HG03520 (cell line): ENCODE results near the gene EYA3.

Experiments
- ATAC-seq: cut with Tn5 transposase; IDR thresholded peaks from one replicate; pipeline ENCODE4 v1.9.1; 2021; ENCODE audit warnings: mild to moderate bottlenecking, moderate library complexity; ENCODE audit not compliant: unreplicated experiment

Gene EYA3

DNA sequence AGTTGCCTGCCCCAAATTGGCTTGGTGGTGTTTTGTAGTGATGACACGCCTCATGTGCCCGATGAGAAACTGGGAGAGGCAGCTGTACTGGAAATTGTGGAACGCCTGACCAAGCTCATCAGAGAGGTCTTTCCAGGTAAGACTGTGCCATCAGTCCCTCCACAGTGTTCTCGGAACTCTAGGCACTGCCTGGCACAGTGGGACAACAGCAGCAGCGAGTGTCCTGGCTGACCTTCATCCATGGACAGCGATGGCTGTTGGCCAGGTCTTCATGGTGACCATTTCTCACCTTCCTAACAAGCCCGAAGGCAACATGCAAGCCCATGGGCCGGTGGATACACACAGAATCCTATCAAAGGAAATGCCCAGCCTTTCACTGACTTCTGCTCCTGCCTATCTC lies 139.4 kb downstream of the EYA3 start:
- no peak for ATAC-seq

DNA sequence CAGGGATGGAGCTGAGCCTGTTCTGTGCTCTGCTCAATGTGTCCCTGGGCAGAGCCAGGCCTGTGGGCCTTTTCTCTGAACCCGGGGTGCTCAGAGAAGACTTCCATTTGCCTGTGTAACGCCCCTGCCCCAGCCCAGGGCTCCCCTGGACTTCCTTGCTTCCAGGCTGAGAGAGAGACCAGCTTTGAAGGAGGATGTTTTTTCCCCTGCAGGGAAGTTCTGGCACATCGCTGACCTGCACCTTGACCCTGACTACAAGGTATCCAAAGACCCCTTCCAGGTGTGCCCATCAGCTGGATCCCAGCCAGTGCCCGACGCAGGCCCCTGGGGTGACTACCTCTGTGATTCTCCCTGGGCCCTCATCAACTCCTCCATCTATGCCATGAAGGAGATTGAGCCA lies 143.4 kb downstream of the EYA3 start:
- no peak for ATAC-seq

DNA sequence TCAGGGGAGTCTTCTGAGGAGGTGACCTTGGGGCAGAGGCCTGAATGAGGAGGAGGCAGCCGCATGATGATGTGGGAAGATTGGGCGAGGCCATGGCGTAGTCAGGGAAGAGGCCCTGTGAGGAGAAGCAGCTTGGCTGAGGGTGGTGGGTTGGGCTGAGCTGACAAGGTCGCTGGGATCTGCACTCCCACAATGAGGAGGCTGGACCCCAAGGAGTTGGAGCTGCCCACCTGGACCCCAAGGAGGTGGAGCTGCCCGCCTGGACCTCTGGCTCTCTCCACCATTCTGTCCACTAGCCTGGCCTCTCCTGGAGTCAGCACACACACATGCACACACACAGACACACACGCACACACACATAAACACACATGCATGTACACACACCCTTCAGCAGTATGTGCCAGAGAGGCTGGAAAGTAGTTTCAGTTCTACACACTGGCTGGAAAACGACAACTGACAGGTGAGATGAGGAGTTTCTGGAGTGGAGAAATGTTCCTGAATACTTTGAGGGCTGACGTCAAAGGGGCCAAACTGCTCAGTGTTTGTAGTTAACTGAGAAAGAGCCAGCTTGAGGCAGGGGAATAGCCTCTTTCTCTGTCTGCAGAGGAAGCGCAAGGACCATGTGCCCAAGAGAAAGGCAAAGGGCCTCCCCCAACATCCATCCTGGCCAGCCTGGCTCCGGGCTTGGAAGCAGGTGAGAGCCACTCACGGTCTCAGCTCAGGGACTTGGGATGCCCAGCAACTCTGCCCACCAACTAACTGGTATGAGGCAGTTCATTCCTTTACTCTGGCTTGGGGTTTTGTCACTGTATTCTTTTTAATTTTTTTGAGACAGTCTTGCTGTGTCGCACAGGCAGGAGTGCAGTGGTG lies 146.5 kb downstream of the EYA3 start:
- ATAC-seq = no peak

DNA sequence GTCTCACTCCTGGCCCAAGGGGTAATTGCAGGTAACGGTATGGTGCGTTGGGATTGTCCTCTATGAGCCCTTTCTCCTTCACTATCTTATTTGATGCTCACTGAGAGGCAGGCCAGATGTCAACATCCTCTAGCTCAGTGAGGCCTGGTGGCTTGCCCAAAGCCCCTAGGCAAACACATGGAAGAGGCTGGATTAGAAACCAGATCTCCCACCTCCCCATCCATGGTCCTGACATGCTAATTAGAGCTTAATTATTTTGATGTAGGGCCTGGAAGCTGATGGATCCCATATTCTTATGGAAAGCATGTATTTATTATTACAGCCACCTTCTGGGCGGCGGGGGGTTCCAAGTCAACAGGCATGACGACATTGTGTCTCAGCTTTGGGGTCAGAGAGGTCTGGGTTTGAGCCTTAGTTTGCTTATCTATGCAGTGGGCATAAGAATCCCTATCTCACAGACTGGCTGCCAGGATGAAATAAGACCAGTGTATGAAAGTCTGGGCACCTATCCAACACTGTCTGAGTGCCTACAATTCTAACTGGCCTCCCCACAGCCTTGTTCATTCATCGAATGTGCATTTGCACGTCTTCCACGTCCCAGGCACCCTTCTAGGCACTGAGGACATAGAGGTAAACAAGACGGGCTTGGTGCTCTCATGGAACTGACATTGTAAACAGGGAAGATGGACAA lies 147.4 kb downstream of the EYA3 start:
- no peak for ATAC-seq

DNA sequence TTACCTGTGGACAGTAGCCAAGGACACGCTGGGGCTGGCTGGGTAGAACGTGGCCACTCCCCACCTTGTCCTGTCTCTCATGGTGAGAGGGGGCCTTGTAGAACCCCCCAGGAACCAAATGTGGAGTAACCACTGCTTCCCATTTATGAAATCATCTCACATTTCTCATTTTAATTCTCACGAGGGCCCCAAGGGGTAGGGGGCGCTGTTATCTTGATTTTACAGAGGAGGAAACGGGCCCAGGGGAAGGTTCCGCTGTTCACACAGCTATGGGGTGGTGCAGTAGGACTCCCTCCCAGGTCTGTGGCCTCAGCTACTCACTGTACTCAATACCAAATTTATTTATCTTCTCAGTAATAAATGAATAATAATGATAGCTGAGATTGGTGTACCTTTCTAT lies 148.1 kb downstream of the EYA3 start:
- no peak for ATAC-seq

DNA sequence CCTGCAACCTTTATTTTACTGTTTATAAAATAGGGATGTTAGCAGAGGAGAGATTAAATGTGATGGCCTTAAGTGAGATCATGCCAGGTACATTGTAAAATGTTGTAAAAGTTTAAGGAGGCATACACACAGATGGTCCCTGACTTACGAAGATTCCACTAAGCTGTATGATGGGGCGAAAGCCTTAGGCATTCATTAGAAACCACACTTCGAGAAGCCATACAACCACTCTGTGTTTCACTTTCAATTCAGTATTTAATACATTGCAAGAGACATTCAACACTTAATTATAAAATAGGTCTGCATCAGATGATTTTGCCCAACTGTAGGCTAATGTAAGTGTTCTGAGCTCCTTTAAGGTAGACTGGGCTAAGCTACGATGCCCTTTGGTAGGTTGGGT lies 149.9 kb downstream of the EYA3 start:
- no peak for ATAC-seq

DNA sequence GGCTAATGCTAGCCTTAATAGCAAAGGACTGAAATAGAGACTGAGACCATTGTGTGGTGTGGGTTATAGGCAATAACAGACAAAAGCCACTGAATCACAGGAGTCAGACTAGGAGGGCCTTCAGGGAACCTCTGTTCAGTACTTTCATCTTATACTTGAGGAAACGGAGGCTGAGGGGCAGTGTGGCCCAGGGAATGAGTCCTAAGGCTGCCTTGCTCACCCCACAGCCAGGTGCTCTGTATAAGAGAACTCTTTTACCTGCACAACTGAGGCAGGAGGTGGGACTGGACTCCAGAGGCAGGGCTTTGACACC lies 150.9 kb downstream of the EYA3 start:
- no peak for ATAC-seq

DNA sequence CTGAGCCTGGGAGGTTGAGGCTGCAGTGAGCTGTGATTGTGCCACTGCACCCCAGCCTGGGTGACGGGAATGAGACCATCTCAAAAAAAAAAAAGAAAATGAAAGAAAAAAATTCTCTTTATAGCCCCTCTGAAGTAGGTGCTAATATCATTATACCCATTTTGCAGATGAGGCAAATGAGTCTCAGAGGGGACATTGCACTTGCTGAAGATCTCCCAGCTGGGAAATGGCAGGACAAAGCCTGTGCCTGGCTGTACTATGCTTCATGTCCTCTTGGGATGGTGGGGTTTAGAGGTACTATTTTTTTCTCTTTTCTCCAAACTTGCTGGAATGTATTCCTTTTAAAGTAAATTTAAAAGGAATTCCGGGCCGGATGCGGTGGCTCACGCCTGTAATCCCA lies 152.0 kb downstream of the EYA3 start:
- no peak for ATAC-seq

DNA sequence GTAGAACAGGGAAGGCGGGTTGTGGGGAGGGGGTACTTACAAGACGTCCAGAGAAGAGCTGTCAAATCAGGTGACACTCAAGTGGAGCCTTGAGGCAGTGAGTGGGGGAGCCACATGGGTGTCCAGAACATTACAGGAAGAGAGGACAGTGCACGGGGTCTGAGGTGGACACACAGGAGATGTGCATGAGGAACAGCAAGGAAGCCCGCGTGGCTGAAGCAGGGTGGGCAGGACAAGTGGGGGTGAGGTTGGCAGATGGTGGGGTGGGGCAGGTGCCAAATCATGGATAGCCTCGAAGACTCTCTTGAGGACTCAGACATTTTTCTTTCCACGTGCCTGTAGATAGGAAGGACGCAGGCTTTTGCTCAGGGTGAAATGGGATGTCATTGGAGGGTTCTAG lies 152.7 kb downstream of the EYA3 start:
- no peak for ATAC-seq

DNA sequence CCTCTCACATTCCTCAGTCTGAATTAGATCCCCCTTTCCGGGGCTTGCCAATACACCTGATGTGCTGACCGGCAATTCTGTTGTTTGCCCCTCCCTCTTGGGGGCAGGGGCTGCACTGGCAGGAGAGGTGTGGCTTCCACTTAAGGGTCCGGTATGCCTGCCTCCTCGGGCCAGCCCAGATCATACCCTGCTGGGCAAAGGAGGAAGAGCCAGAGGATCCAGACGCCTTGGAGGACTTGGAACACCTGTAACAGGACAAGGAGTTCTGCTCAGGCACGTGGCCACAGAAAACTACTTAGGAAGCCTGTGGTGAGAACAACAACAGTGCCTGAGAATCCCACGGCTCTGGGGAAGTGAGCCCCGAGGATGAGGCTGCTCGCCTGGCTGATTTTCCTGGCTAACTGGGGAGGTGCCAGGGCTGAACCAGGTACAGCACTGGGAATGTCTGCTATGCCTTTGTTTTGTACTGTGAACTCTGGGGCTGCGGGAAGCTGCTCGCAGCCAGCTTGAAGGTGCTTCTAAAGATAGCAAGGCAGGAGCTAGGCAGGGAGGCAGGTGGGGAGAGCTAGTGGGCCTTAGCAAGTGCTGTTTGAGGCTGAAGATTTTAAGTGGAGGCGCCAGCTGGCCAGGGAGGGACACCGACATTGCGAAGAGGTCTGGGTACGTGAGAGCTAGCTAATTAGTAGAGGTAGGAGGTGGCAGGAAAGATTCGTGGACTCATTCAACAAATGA lies 153.4 kb downstream of the EYA3 start, which contains the start of gene SMPDL3B:
SMPDL3B (plus strand) TSS at position 183 of the 732 bp plus-strand sequence; CDS start at position 367, 184 bp downstream.
- no peak for ATAC-seq

DNA sequence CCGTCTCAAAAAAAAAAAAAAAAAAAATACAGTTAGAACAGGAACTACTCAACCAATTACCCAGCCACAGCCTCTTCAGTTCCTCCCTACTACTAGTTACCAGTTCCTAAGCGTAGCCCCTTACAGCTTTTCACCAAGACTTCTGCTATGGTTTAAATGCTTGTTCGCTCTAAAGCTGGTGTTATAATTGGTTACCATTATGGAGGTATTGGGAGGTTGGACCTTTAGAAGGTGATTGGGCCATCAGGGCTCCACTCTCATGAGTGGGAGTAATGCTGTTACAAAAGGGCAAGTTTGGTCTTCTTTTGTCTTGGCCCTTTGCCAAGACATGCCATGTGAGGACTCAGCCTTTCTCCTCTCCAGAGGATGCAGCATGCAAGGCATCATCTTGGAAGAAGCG lies 156.7 kb downstream of the EYA3 start:
- ATAC-seq = no peak

DNA sequence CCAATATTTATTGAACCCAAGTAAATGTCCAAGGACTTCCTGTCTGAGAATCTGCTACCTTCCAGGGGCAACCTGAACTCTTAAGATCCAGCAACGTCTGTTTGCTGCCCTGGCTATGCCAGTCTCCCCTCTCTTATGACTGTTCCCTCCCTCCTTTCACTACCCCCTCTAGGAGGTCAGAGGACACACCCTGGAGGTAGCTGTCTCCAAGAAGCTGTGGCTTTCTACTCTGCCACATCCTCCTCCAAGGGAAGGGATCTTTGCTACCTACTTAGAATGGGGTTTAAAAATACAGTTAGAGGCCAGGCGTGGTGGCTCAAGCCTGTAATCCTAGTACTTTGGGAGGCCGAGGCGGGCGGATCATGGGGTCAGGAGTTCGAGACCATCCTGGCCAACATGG lies 157.2 kb downstream of the EYA3 start:
- no peak for ATAC-seq

DNA sequence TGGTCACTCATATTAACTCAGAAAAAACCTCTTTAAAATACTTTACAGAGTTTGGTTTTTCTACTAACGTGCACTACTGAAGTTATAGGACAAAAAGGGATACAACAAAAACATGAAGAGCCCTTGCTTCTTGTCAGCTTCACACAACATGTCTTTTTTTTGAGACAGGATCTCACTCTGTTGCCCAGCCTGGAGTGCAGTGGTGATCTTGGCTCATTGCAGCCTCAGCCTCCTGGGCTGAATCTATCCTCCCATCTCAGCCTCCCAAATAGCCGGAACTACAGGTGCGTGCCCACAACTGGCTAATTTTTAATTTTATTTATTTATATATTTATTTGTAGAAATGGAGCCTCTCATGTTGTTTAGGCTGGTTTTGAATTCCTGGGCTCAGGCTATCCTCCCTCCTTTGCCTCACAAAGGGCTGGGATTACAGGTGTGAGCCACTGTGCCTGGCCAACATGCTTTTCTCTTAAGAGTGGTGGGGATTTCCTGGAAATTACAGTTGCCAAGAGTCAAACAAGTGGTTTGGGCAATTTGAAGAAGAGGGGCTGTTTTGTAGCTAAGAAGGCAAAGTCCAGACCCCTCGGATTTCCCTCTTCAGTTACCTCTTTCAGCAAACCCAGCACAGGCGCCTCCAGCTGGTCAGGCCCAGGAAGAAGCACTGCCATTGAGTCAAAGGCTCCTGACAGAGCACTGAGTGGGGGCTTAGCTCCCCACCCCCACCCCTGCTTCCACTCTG lies 160.0 kb downstream of the EYA3 start:
- ATAC-seq = no peak

DNA sequence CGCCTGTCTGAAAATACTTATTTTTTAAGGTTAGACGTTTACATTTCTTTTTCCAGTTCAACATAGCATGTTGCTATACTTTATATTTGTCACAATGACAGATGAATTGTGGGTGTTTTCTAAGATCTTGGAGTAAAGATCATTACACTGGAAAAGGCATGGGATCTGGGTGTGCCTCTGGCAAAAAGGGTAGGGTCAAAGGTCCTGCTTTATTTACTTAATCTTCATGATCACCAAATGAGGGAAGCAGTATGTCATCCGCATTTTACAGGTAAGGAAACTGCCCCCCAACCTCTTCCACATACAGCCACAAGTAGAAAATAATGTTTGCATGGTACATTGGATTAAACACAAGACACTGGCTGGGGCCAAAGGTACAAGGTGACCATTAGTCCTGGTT lies 166.1 kb downstream of the EYA3 start:
- ATAC-seq = no peak
